ENCODE data around the gene MTHFSD. TPM values are rescaled to one million over a fixed set of nuclear protein-coding genes. Genes with fewer than 3 reads are reported as not detected.

Gene MTHFSD
- total and polyA plus RNA-seq, 2 donors = 12.0 to 20.7 TPM

GRCh38 chr16:86530251-86531190, 24.5 kb downstream of the MTHFSD start:
- Histone ChIP-seq H3K4me3 (ENCODE audit: low read depth, low read length) (no peak overlapping the region), H3K4me1 (ENCODE audit: insufficient read depth) (no peaks in the 10 kb centered on the region), H3K36me3 (ENCODE audit: insufficient read depth) (peaks cover 5% of the 10 kb centered on the region), H3K27ac (ENCODE audit: low read depth) (no peak overlapping the region)
- 68% methylated on average over 31 of the region's 31 CpGs for WGBS
- no peak for DNase-seq (ENCODE audit: extremely low spot score)

GRCh38 chr16:86529160-86529559, 25.9 kb downstream of the MTHFSD start:
- no peak overlapping the region for H3K4me3 ChIP-seq (ENCODE audit: low read depth, low read length)
- no peak overlapping the region for H3K27ac ChIP-seq (ENCODE audit: low read depth)
- WGBS = 82% methylated on average over 8 of the region's 8 CpGs
- peaks cover 3% of the 10 kb centered on the region for H3K36me3 ChIP-seq (ENCODE audit: insufficient read depth)
- no peaks in the 10 kb centered on the region for H3K4me1 ChIP-seq (ENCODE audit: insufficient read depth)
- DNase-seq (ENCODE audit: extremely low spot score) = no peak

- Histone ChIP-seq H3K4me3 (ENCODE audit: low read depth, low read length) (no peak overlapping the region), H3K4me1 (ENCODE audit: insufficient read depth) (no peaks in the 10 kb centered on the region), H3K36me3 (ENCODE audit: insufficient read depth) (peaks cover 3% of the 10 kb centered on the region), H3K27ac (ENCODE audit: low read depth) (no peak overlapping the region)
- 94% methylated on average over 38 of the region's 38 CpGs for WGBS
- DNase-seq (ENCODE audit: extremely low spot score) = no peak
Observed at GRCh38 chr16:86528061-86528929, 26.7 kb downstream of the MTHFSD start.

- 94% methylated on average over 15 of the region's 15 CpGs for WGBS
- Histone ChIP-seq H3K36me3 (ENCODE audit: insufficient read depth) (peaks cover 3% of the 10 kb centered on the region), H3K4me3 (ENCODE audit: low read depth, low read length) (no peak overlapping the region), H3K27ac (ENCODE audit: low read depth) (no peak overlapping the region), H3K4me1 (ENCODE audit: insufficient read depth) (no peaks in the 10 kb centered on the region)
- no peak for DNase-seq (ENCODE audit: extremely low spot score)
Observed at GRCh38 chr16:86527366-86527765, 27.7 kb downstream of the MTHFSD start.

- no peaks in the 10 kb centered on the region for H3K4me1 ChIP-seq (ENCODE audit: insufficient read depth)
- no peak for DNase-seq (ENCODE audit: extremely low spot score)
- 57% methylated on average over 12 of the region's 12 CpGs for WGBS
Observed at GRCh38 chr16:86525696-86526095, 29.3 kb downstream of the MTHFSD start.

GRCh38 chr16:86524029-86524428, 31.0 kb downstream of the MTHFSD start:
- no peak for DNase-seq (ENCODE audit: extremely low spot score)
- WGBS = 61% methylated on average over 6 of the region's 6 CpGs

More at GRCh38 chr16:86525696-86526095, 29.3 kb downstream of the MTHFSD start:
- Histone ChIP-seq H3K36me3 (ENCODE audit: insufficient read depth) (no peaks in the 10 kb centered on the region), H3K4me3 (ENCODE audit: low read depth, low read length) (no peak overlapping the region), H3K27ac (ENCODE audit: low read depth) (no peak overlapping the region)

GRCh38 chr16:86523166-86523740, 31.8 kb downstream of the MTHFSD start:
- Histone ChIP-seq H3K4me1 (ENCODE audit: insufficient read depth) (no peaks in the 10 kb centered on the region), H3K4me3 (ENCODE audit: low read depth, low read length) (no peak overlapping the region), H3K36me3 (ENCODE audit: insufficient read depth) (no peaks in the 10 kb centered on the region), H3K27ac (ENCODE audit: low read depth) (no peak overlapping the region)
- WGBS = 67% methylated on average over 5 of the region's 5 CpGs
- DNase-seq (ENCODE audit: extremely low spot score) = no peak

More at GRCh38 chr16:86524029-86524428, 31.0 kb downstream of the MTHFSD start:
- Histone ChIP-seq H3K4me3 (ENCODE audit: low read depth, low read length) (no peak overlapping the region), H3K36me3 (ENCODE audit: insufficient read depth) (no peaks in the 10 kb centered on the region), H3K4me1 (ENCODE audit: insufficient read depth) (no peaks in the 10 kb centered on the region), H3K27ac (ENCODE audit: low read depth) (no peak overlapping the region)

GRCh38 chr16:86522634-86523033, 32.4 kb downstream of the MTHFSD start:
- 88% methylated on average over 16 of the region's 16 CpGs for WGBS
- H3K36me3 ChIP-seq (ENCODE audit: insufficient read depth) = no peaks in the 10 kb centered on the region
- DNase-seq (ENCODE audit: extremely low spot score) = no peak
- no peak overlapping the region for H3K27ac ChIP-seq (ENCODE audit: low read depth)
- no peaks in the 10 kb centered on the region for H3K4me1 ChIP-seq (ENCODE audit: insufficient read depth)
- H3K4me3 ChIP-seq (ENCODE audit: low read depth, low read length) = no peak overlapping the region

GRCh38 chr16:86521236-86522197, 33.5 kb downstream of the MTHFSD start:
- Histone ChIP-seq H3K4me1 (ENCODE audit: insufficient read depth) (no peaks in the 10 kb centered on the region), H3K36me3 (ENCODE audit: insufficient read depth) (no peaks in the 10 kb centered on the region), H3K27ac (ENCODE audit: low read depth) (no peak overlapping the region), H3K4me3 (ENCODE audit: low read depth, low read length) (no peak overlapping the region)
- DNase-seq (ENCODE audit: extremely low spot score) = no peak
- 84% methylated on average over 35 of the region's 35 CpGs for WGBS

GRCh38 chr16:86520317-86521210, 34.5 kb downstream of the MTHFSD start:
- Histone ChIP-seq H3K4me3 (ENCODE audit: low read depth, low read length) (no peak overlapping the region), H3K27ac (ENCODE audit: low read depth) (no peak overlapping the region), H3K36me3 (ENCODE audit: insufficient read depth) (no peaks in the 10 kb centered on the region), H3K4me1 (ENCODE audit: insufficient read depth) (no peaks in the 10 kb centered on the region)
- DNase-seq (ENCODE audit: extremely low spot score) = no peak
- 42% methylated on average over 30 of the region's 30 CpGs for WGBS

GRCh38 chr16:86519649-86520316, 35.3 kb downstream of the MTHFSD start:
- Histone ChIP-seq H3K4me1 (ENCODE audit: insufficient read depth) (no peaks in the 10 kb centered on the region), H3K27ac (ENCODE audit: low read depth) (no peak overlapping the region), H3K4me3 (ENCODE audit: low read depth, low read length) (no peak overlapping the region), H3K36me3 (ENCODE audit: insufficient read depth) (no peaks in the 10 kb centered on the region)
- 17% methylated on average over 31 of the region's 31 CpGs for WGBS
- DNase-seq (ENCODE audit: extremely low spot score) = no peak
